HEK293T (cell line): ENCODE data around the gene SERPINA9.

Source experiments
- CTCF ChIA-PET: fragments of 350-600 bp; formaldehyde crosslinking; extraction: SDS; loops from one replicate; lab custom pipeline; 2021; ENCODE audit warnings: antibody characterized with exemption, inconsistent platforms; lab: Yijun Ruan, JAX
- POLR2A ChIA-PET: fragments of 350-600 bp; formaldehyde crosslinking; extraction: SDS; loops from one replicate; lab custom pipeline; 2020; ENCODE audit warnings: antibody characterized with exemption, inconsistent platforms; lab: Yijun Ruan, JAX
- DNase-seq: peaks from one replicate; pipeline ENCODE4 v3.0.0; 2012; ENCODE audit warnings: mixed read lengths; ENCODE audit errors: extremely low spot score
- ARNT ChIP-seq: fragments of 450-650 bp; IDR thresholded peaks from 2 replicates; pipeline ENCODE4 v1.6.1; 2017; ENCODE audit warnings: mild to moderate bottlenecking
- BHLHE40 ChIP-seq: fragments of 450-650 bp; IDR thresholded peaks from 2 replicates; pipeline ENCODE4 v1.6.1; 2016; ENCODE audit warnings: mild to moderate bottlenecking, moderate library complexity, borderline replicate concordance
- CTBP1 ChIP-seq: fragments of 450-650 bp; IDR thresholded peaks from 2 replicates; pipeline ENCODE4 v1.6.1; 2016; ENCODE audit warnings: borderline replicate concordance
- ELF4 ChIP-seq: fragments of 450-650 bp; IDR thresholded peaks from 2 replicates; pipeline ENCODE4 v1.6.1; 2017; ENCODE audit warnings: antibody characterized with exemption
- FOXA1 ChIP-seq: fragments of 450-650 bp; IDR thresholded peaks from 2 replicates; pipeline ENCODE4 v1.6.1; 2016; ENCODE audit warnings: mild to moderate bottlenecking
- FOXK2 ChIP-seq: fragments of 450-650 bp; IDR thresholded peaks from 2 replicates; pipeline ENCODE4 v1.6.1; 2016; ENCODE audit warnings: mild to moderate bottlenecking
- FOXM1 ChIP-seq: fragments of 450-650 bp; IDR thresholded peaks from 2 replicates; pipeline ENCODE4 v1.6.1; 2017; ENCODE audit warnings: mild to moderate bottlenecking, borderline replicate concordance
- HDGF ChIP-seq: fragments of 450-650 bp; IDR thresholded peaks from 2 replicates; pipeline ENCODE4 v1.6.1; 2017; ENCODE audit warnings: antibody characterized with exemption, borderline replicate concordance
- L3MBTL2 ChIP-seq: fragments of 450-650 bp; conservative IDR thresholded peaks from 2 replicates; pipeline ENCODE4 v1.6.1; 2016; ENCODE audit warnings: mild to moderate bottlenecking
- LEF1 ChIP-seq: fragments of 450-650 bp; IDR thresholded peaks from 2 replicates; pipeline ENCODE4 v1.6.1; 2017; ENCODE audit warnings: mild to moderate bottlenecking, borderline replicate concordance
- NFRKB ChIP-seq: fragments of 450-650 bp; IDR thresholded peaks from 2 replicates; pipeline ENCODE4 v1.6.1; 2016; ENCODE audit warnings: mild to moderate bottlenecking, moderate library complexity
- SP1 ChIP-seq: fragments of 450-650 bp; IDR thresholded peaks from 2 replicates; pipeline ENCODE4 v1.6.1; 2017
- SUZ12 ChIP-seq: fragments of 450-650 bp; IDR thresholded peaks from 2 replicates; pipeline ENCODE4 v1.6.1; 2016; ENCODE audit warnings: mild to moderate bottlenecking
- TARDBP ChIP-seq: fragments of 450-650 bp; IDR thresholded peaks from 2 replicates; pipeline ENCODE4 v1.6.1; 2016
- ZNF384 ChIP-seq: fragments of 450-650 bp; IDR thresholded peaks from 2 replicates; pipeline ENCODE4 v1.6.1; 2016
- TF ChIP-seq, protein P1 (sequence below): fragments of 450-650 bp; IDR thresholded peaks from 2 replicates; pipeline ENCODE4 v1.6.1; 2016

SERPINA9 gene, protein sequence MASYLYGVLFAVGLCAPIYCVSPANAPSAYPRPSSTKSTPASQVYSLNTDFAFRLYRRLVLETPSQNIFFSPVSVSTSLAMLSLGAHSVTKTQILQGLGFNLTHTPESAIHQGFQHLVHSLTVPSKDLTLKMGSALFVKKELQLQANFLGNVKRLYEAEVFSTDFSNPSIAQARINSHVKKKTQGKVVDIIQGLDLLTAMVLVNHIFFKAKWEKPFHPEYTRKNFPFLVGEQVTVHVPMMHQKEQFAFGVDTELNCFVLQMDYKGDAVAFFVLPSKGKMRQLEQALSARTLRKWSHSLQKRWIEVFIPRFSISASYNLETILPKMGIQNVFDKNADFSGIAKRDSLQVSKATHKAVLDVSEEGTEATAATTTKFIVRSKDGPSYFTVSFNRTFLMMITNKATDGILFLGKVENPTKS

GRCh38 chr14:94476023-94476422 is at the start of gene SERPINA9:
Gene SERPINA9, minus strand, starts transcription at chr14:94476197. Its CDS starts 6,357 bp downstream, at chr14:94469840.
- DNase-seq, result no peak
- TF ChIP-seq FOXA1, result no peak
- TF ChIP-seq ZNF384, result no peak
- TF ChIP-seq TARDBP, result no peak
- no peak for TF ChIP-seq FOXK2
- no peak for TF ChIP-seq SP1
- TF ChIP-seq, protein P1, sequence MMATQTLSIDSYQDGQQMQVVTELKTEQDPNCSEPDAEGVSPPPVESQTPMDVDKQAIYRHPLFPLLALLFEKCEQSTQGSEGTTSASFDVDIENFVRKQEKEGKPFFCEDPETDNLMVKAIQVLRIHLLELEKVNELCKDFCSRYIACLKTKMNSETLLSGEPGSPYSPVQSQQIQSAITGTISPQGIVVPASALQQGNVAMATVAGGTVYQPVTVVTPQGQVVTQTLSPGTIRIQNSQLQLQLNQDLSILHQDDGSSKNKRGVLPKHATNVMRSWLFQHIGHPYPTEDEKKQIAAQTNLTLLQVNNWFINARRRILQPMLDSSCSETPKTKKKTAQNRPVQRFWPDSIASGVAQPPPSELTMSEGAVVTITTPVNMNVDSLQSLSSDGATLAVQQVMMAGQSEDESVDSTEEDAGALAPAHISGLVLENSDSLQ, result no peak
- TF ChIP-seq ARNT, result no peak
- TF ChIP-seq CTBP1, result no peak
- TF ChIP-seq BHLHE40, result no peak
- TF ChIP-seq NFRKB, result no peak
- no peak for TF ChIP-seq LEF1
- no peak for TF ChIP-seq SUZ12
- TF ChIP-seq ELF4, result no peak
- ChIA-PET POLR2A (no interaction called here), CTCF (interaction anchor here (0.8 to 2.3 kb wide), 2 partner anchors 10 to 73 kb away, joined by 9 to 12 read pairs; no protein-coding TSS in a partner anchor)

- TF ChIP-seq ARNT, result no peak
- TF ChIP-seq L3MBTL2, result no peak
- no peak for TF ChIP-seq ELF4
- no peak for TF ChIP-seq CTBP1
- no peak for TF ChIP-seq ZNF384
- TF ChIP-seq SUZ12, result no peak
- no peak for TF ChIP-seq NFRKB
- TF ChIP-seq FOXM1, result no peak
- TF ChIP-seq BHLHE40, result no peak
- TF ChIP-seq, protein P1, result no peak
- TF ChIP-seq FOXK2, result no peak
- TF ChIP-seq SP1, result no peak
- CTCF ChIA-PET, result no interaction called here
Measured at GRCh38 chr14:94524093-94524492, 48.1 kb upstream of the SERPINA9 start.

GRCh38 chr14:94523265-94523664 is 47.3 kb upstream of the SERPINA9 start:
- DNase-seq, result no peak
- TF ChIP-seq LEF1 (no peak), ARNT (no peak)
- CTCF ChIA-PET, result interaction anchor here (2.0 kb wide), 1 partner anchor 25 kb away, joined by 7 read pairs; no protein-coding TSS in a partner anchor
- POLR2A ChIA-PET, result no interaction called here

More at GRCh38 chr14:94524093-94524492, 48.1 kb upstream of the SERPINA9 start:
- POLR2A ChIA-PET, result no interaction called here
- DNase-seq, result no peak

DNA sequence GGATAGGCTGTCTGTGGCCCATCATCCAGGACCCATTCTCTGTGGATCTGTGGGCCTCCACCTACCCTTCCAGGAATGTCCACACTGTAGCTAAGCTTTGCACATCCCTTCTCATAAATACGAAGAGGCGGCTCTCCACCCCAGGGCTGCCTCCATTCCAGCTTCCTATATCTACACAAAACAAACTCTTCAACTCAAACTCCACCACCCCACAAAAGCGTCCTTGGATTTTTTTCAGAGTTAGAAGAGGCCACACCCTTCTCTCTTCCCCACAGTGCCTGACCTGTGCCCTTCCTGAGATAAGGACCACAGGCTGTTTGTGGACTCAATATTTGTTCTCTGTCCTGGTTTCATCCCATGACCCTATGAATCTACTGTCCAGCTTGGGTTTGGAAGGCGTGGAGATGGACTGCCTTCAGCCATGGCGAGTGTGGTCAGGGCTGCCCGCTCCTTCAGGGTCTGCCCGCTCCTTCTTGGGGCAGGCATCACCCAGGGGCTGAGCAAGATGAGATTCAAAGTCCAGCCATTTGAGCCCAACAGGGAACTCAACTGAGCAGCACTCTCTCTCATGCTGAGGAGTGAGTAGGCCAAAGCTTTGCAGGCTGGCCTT is 46.2 kb upstream of the SERPINA9 start:
- ChIA-PET POLR2A (no interaction called here), CTCF (interaction anchor here (2.0 kb wide), 1 partner anchor 26 kb away, joined by 7 read pairs; no protein-coding TSS in a partner anchor)
- TF ChIP-seq ELF4, result no peak
- TF ChIP-seq SP1, result no peak
- no peak for TF ChIP-seq CTBP1
- TF ChIP-seq FOXM1, result no peak
- TF ChIP-seq LEF1, result no peak
- TF ChIP-seq FOXK2, result no peak
- TF ChIP-seq NFRKB, result no peak
- no peak for TF ChIP-seq FOXA1
- no peak for TF ChIP-seq HDGF
- no peak for TF ChIP-seq SUZ12
- no peak for TF ChIP-seq ZNF384
- DNase-seq, result no peak

DNA sequence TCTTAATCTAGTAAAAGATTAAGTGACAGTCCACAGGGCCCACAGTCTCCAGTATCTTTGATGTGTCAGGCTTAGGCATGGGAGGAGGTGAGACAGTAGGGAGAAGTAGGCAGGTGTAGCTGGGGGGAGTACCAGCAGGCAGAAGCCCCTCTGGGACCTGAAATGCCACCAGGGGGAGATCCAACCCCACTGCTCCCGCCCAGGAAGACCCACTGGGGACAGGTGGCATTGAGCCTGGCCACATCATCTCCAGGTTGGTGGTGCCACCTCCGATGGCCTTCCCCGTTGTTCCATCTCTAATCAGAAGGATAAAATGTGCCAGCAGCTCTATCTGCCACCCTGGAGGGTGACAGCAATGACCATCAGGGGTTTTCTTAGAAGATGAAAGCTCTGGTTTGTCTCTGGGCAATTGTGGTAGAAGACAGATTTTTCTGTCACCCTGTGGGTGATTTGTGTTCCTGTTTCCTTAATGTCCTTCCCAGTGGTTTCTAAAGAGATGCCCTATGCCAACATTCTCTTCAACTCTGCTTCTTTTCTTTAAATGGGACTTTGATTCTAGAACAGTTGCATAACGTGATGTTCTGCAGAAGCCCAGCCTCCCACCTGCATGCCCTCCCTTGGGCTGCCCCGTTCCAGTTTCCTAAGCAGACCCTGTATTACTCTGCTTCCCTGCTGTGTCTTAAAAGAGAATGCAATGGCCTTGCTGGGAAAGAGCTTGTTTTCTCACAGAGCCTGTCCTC is 45.5 kb upstream of the SERPINA9 start:
- POLR2A ChIA-PET, result no interaction called here
- no peak for TF ChIP-seq FOXA1
- TF ChIP-seq, protein P1, result no peak
- TF ChIP-seq SP1, result no peak
- TF ChIP-seq CTBP1, result no peak
- no peak for TF ChIP-seq SUZ12
- TF ChIP-seq ZNF384, result no peak
- TF ChIP-seq ARNT, result no peak
- TF ChIP-seq HDGF, result no peak
- no peak for TF ChIP-seq L3MBTL2
- no peak for TF ChIP-seq FOXM1
- TF ChIP-seq TARDBP, result no peak
- no peak for TF ChIP-seq ELF4
- no peak for TF ChIP-seq NFRKB
- no peak for TF ChIP-seq BHLHE40
- no peak for TF ChIP-seq FOXK2
- no peak for TF ChIP-seq LEF1
- CTCF ChIA-PET, result interaction anchor here (2.0 kb wide), 1 partner anchor 27 kb away, joined by 7 read pairs; no protein-coding TSS in a partner anchor

More for the DNA sequence above, 45.5 kb upstream of the SERPINA9 start:
- DNase-seq, result no peak
